Stimulated activated naive B cell treated with anti-CD40 and anti-IgM and Interleukin-4, amounts not matched to agents 10 μg/mL and 1 μg/mL and 100 μg/mL, for 72 hours (primary cell): Measurements from ENCODE around the gene RGS8.

ENCODE experiments used
- ATAC-seq, 2 donors: fragments of 150-1000 bp; cut with Tn5 transposase; replicated peaks; 2 replicates each; pipeline ENCODE4 v1.10.0; 2021; ENCODE audit warnings: moderate library complexity in 1 of 2
- DNase-seq: peaks from one replicate; pipeline ENCODE4 v3.0.0; 2021
- H3K27ac Mint-ChIP-seq: one replicate; pipeline ENCODE4 v1.8.0; 2022; ENCODE audit warnings: mild to moderate bottlenecking, mixed read lengths
- H3K27me3 Mint-ChIP-seq, 2 donors: one replicate each; pipeline ENCODE4 v1.8.0; 2022; ENCODE audit warnings: mixed read lengths in 2 of 2
- H3K36me3 Mint-ChIP-seq, 2 donors: one replicate each; pipeline ENCODE4 v1.8.0; 2022; ENCODE audit warnings: mixed read lengths in 2 of 2, mild to moderate bottlenecking in 1 of 2
- H3K4me1 Mint-ChIP-seq, 2 donors: one replicate each; pipeline ENCODE4 v1.8.0; 2022; ENCODE audit warnings: mixed read lengths in 2 of 2, mild to moderate bottlenecking in 1 of 2
- H3K4me3 Mint-ChIP-seq, 2 donors: one replicate each; pipeline ENCODE4 v1.8.0; 2022; ENCODE audit warnings: mild to moderate bottlenecking in 2 of 2, mixed read lengths in 2 of 2, moderate library complexity in 1 of 2
- H3K9me3 Mint-ChIP-seq, 2 donors: one replicate each; pipeline ENCODE4 v1.8.0; 2022; ENCODE audit warnings: mixed read lengths in 2 of 2, mild to moderate bottlenecking in 1 of 2

Gene RGS8

GRCh38 chr1:182688436-182689205 lies 4.2 kb upstream of the RGS8 start:
- H3K9me3 Mint-ChIP-seq: peaks cover 5 to 6% of the 10 kb centered on the region in 2 donors
- H3K4me3 Mint-ChIP-seq: no peak overlapping the region

GRCh38 chr1:182687361-182687760 lies 3.0 kb upstream of the RGS8 start:
- ATAC-seq (no peak), DNase-seq (no peak)
- no peaks in the 10 kb centered on the region for H3K9me3 Mint-ChIP-seq
- H3K4me1 Mint-ChIP-seq: peaks cover 6 to 13% of the 10 kb centered on the region in 2 donors
- peaks cover 12 to 28% of the 10 kb centered on the region in 2 donors for H3K27me3 Mint-ChIP-seq
- no peak overlapping the region for H3K4me3 Mint-ChIP-seq
- H3K36me3 Mint-ChIP-seq: no peaks in the 10 kb centered on the region
- no peak overlapping the region for H3K27ac Mint-ChIP-seq

More at GRCh38 chr1:182688436-182689205, 4.2 kb upstream of the RGS8 start:
- Mint-ChIP-seq H3K27ac (no peak overlapping the region), H3K36me3 (peaks cover 0 to 4% of the 10 kb centered on the region in 2 donors), H3K4me1 (peaks cover 0 to 5% of the 10 kb centered on the region in 2 donors), H3K27me3 (peaks cover 10 to 32% of the 10 kb centered on the region in 2 donors)
- DNase-seq: no peak
- ATAC-seq: peak; percentile 36 to 39

- Mint-ChIP-seq H3K27me3 (peaks cover 12 to 28% of the 10 kb centered on the region in 2 donors), H3K4me3 (no peak overlapping the region), H3K9me3 (no peaks in the 10 kb centered on the region), H3K36me3 (no peaks in the 10 kb centered on the region), H3K4me1 (peaks cover 9 to 13% of the 10 kb centered on the region in 2 donors), H3K27ac (no peak overlapping the region)
- ATAC-seq (no peak), DNase-seq (no peak)
Measured at GRCh38 chr1:182686446-182686845, 2.1 kb upstream of the RGS8 start.

- DNase-seq: no peak
- Mint-ChIP-seq H3K4me3 (no peak overlapping the region), H3K36me3 (no peaks in the 10 kb centered on the region), H3K27me3 (peaks cover 14 to 19% of the 10 kb centered on the region in 2 donors), H3K27ac (no peak overlapping the region), H3K9me3 (no peaks in the 10 kb centered on the region), H3K4me1 (peaks cover 9 to 13% of the 10 kb centered on the region in 2 donors)
- no peak for ATAC-seq
Measured at GRCh38 chr1:182685215-182685614, 828 bp upstream of the RGS8 start.

DNA sequence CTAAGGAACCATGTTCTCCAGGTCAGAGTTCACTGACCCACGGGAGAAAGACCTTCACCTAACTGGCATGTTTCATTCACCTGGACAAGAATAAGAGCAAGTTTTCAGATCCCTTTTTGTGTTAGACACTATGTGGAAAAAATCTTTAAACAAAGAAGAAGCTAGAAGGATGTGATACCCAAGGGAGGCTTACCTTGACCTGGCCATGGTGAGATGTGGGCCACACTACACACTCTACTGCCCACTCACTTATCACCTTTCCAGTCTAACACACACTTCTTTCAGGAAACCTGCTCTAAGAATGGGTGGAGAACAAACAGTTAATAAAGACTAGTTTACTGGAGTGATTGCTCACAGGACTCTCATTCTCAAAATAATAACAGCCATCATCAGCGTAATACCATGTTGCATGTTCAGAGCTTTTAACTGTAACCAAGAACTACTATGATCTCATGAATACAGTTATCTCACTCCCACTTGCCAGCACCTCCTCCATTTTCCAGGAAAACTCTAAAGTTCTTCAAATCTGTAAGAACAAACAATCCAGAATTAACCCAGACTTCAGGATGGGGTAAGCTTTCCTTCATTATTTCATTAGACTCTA lies 1.4 kb downstream of the RGS8 start:
- no peaks in the 10 kb centered on the region for H3K9me3 Mint-ChIP-seq
- H3K4me3 Mint-ChIP-seq: no peak overlapping the region
- H3K4me1 Mint-ChIP-seq: peaks cover 15 to 18% of the 10 kb centered on the region in 2 donors
- no peaks in the 10 kb centered on the region for H3K36me3 Mint-ChIP-seq
- H3K27me3 Mint-ChIP-seq: peaks cover 7 to 15% of the 10 kb centered on the region in 2 donors
- DNase-seq (no peak), ATAC-seq (peak; percentile 55 to 67)
- H3K27ac Mint-ChIP-seq: no peak overlapping the region

- Mint-ChIP-seq H3K4me1 (peaks cover 19 to 21% of the 10 kb centered on the region in 2 donors), H3K27me3 (peaks cover 7 to 15% of the 10 kb centered on the region in 2 donors), H3K27ac (no peak overlapping the region), H3K36me3 (no peaks in the 10 kb centered on the region), H3K4me3 (no peak overlapping the region), H3K9me3 (no peaks in the 10 kb centered on the region)
- ATAC-seq (peak in 1 of 2 donors; percentile 5), DNase-seq (no peak)
Measured at GRCh38 chr1:182682406-182682805, 2.0 kb downstream of the RGS8 start.

- no peak for DNase-seq
- no peak for ATAC-seq
Measured at GRCh38 chr1:182681568-182681912, 2.8 kb downstream of the RGS8 start.

GRCh38 chr1:182680901-182681567 lies 3.4 kb downstream of the RGS8 start:
- H3K27ac Mint-ChIP-seq: no peak overlapping the region
- no peaks in the 10 kb centered on the region for H3K9me3 Mint-ChIP-seq
- no peaks in the 10 kb centered on the region for H3K36me3 Mint-ChIP-seq
- H3K27me3 Mint-ChIP-seq: peaks cover 7 to 15% of the 10 kb centered on the region in 2 donors
- H3K4me3 Mint-ChIP-seq: no peak overlapping the region
- H3K4me1 Mint-ChIP-seq: peaks cover 25 to 27% of the 10 kb centered on the region in 2 donors
- ATAC-seq (no peak), DNase-seq (no peak)

More at GRCh38 chr1:182681568-182681912, 2.8 kb downstream of the RGS8 start:
- H3K36me3 Mint-ChIP-seq: no peaks in the 10 kb centered on the region
- no peak overlapping the region for H3K27ac Mint-ChIP-seq
- H3K9me3 Mint-ChIP-seq: no peaks in the 10 kb centered on the region
- peaks cover 7 to 15% of the 10 kb centered on the region in 2 donors for H3K27me3 Mint-ChIP-seq
- H3K4me3 Mint-ChIP-seq: no peak overlapping the region
- peaks cover 23 to 25% of the 10 kb centered on the region in 2 donors for H3K4me1 Mint-ChIP-seq

DNA sequence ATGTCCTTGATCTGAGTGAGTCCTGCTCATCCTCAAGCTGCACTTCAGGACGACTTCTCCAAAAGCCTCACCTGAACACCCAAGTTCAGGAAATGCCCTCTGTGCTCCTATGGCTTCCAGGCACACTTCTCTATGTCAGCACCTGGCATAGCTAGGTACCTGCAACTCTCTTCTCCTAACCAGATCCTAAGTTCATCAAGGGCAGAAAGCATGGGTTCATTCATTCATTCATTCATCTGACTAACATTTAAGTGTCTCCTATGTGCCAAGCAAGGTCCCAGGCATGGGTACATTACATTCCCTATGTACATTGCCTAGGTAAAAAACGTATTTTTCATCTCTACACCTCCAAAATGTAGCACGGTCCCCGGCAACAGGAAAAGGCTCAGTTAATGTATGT lies 4.0 kb downstream of the RGS8 start:
- Mint-ChIP-seq H3K4me1 (peaks cover 25 to 27% of the 10 kb centered on the region in 2 donors), H3K4me3 (no peak overlapping the region), H3K36me3 (no peaks in the 10 kb centered on the region), H3K27ac (no peak overlapping the region), H3K9me3 (no peaks in the 10 kb centered on the region), H3K27me3 (peaks cover 8 to 18% of the 10 kb centered on the region in 2 donors)
- no peak for DNase-seq
- ATAC-seq: no peak

- no peak for ATAC-seq
- no peak overlapping the region for H3K27ac Mint-ChIP-seq
- no peak overlapping the region for H3K4me3 Mint-ChIP-seq
- H3K4me1 Mint-ChIP-seq: peaks cover 25 to 27% of the 10 kb centered on the region in 2 donors
- H3K36me3 Mint-ChIP-seq: no peaks in the 10 kb centered on the region
- H3K27me3 Mint-ChIP-seq: peaks cover 16 to 20% of the 10 kb centered on the region in 2 donors
- no peak for DNase-seq
- no peaks in the 10 kb centered on the region for H3K9me3 Mint-ChIP-seq
Measured at GRCh38 chr1:182679684-182680083, 4.7 kb downstream of the RGS8 start.

- Mint-ChIP-seq H3K9me3 (no peaks in the 10 kb centered on the region), H3K36me3 (no peaks in the 10 kb centered on the region), H3K4me3 (no peak overlapping the region), H3K27ac (peak overlapping the region; percentile 21), H3K27me3 (peaks cover 18 to 19% of the 10 kb centered on the region in 2 donors), H3K4me1 (peaks cover 18 to 20% of the 10 kb centered on the region in 2 donors)
- DNase-seq (peak; percentile 11), ATAC-seq (peak; percentile 88 to 89)
Measured at GRCh38 chr1:182677397-182678098, 6.8 kb downstream of the RGS8 start.

GRCh38 chr1:182676274-182676673 lies 8.1 kb downstream of the RGS8 start:
- no peaks in the 10 kb centered on the region for H3K9me3 Mint-ChIP-seq
- H3K4me1 Mint-ChIP-seq: peaks cover 16 to 20% of the 10 kb centered on the region in 2 donors
- DNase-seq: no peak
- peaks cover 27 to 30% of the 10 kb centered on the region in 2 donors for H3K27me3 Mint-ChIP-seq
- no peak overlapping the region for H3K4me3 Mint-ChIP-seq
- H3K27ac Mint-ChIP-seq: no peak overlapping the region
- ATAC-seq: no peak
- H3K36me3 Mint-ChIP-seq: no peaks in the 10 kb centered on the region

- no peaks in the 10 kb centered on the region for H3K9me3 Mint-ChIP-seq
- no peaks in the 10 kb centered on the region for H3K36me3 Mint-ChIP-seq
- peaks cover 29 to 41% of the 10 kb centered on the region in 2 donors for H3K27me3 Mint-ChIP-seq
- H3K4me3 Mint-ChIP-seq: no peak overlapping the region
- peaks cover 16 to 20% of the 10 kb centered on the region in 2 donors for H3K4me1 Mint-ChIP-seq
- no peak for ATAC-seq
- DNase-seq: no peak
- H3K27ac Mint-ChIP-seq: no peak overlapping the region
Measured at GRCh38 chr1:182674346-182675246, 9.8 kb downstream of the RGS8 start.
